NB4 (cell line): ENCODE results near the gene CHST8.

Experiments used
- DNase-seq: peaks from one replicate; pipeline ENCODE4 v3.0.0; 2010; ENCODE audit warnings: low read depth
- H3K4me3 ChIP-seq: one replicate; pipeline ENCODE4 v1.5.1; 2011; ENCODE audit warnings: mild to moderate bottlenecking, low read depth, low read length, moderate library complexity
- CTCF ChIP-seq: IDR thresholded peaks from one replicate; pipeline ENCODE4 v1.5.1; 2012; ENCODE audit warnings: low read depth, low read length
- MAX ChIP-seq: IDR thresholded peaks from 2 replicates; pipeline ENCODE4 v1.6.1; 2011; ENCODE audit warnings: low read depth, low read length
- MYC ChIP-seq: IDR thresholded peaks from 2 replicates; pipeline ENCODE4 v1.6.1; 2011; ENCODE audit warnings: low read depth, low read length
- POLR2A ChIP-seq: IDR thresholded peaks from 2 replicates; pipeline ENCODE4 v1.6.1; 2011; ENCODE audit warnings: mild to moderate bottlenecking; ENCODE audit not compliant: insufficient read length; ENCODE audit errors: extremely low read depth

CHST8 gene

GRCh38 chr19:33701565-33701964, 79.8 kb downstream of the CHST8 start:
- TF ChIP-seq POLR2A (no peak), MAX (no peak), CTCF (no peak), MYC (no peak)
- no peak overlapping the region for H3K4me3 ChIP-seq
- DNase-seq, result no peak

GRCh38 chr19:33702606-33703437, 81.1 kb downstream of the CHST8 start:
- DNase-seq, result no peak
- TF ChIP-seq CTCF (no peak), POLR2A (no peak), MAX (no peak), MYC (no peak)
- no peak overlapping the region for H3K4me3 ChIP-seq

GRCh38 chr19:33703438-33703750, 81.6 kb downstream of the CHST8 start:
- no peak overlapping the region for H3K4me3 ChIP-seq
- TF ChIP-seq POLR2A, result no peak
- no peak for TF ChIP-seq MYC
- TF ChIP-seq CTCF, result no peak
- no peak for TF ChIP-seq MAX
- no peak for DNase-seq

GRCh38 chr19:33703821-33704220, 82.1 kb downstream of the CHST8 start:
- TF ChIP-seq POLR2A, result no peak
- TF ChIP-seq MAX, result no peak
- H3K4me3 ChIP-seq, result no peak overlapping the region
- DNase-seq, result no peak

- no peak for TF ChIP-seq CTCF
- TF ChIP-seq POLR2A, result no peak
- no peak for TF ChIP-seq MAX
- TF ChIP-seq MYC, result no peak
- no peak overlapping the region for H3K4me3 ChIP-seq
- DNase-seq, result no peak
Measured at GRCh38 chr19:33704271-33704670, 82.5 kb downstream of the CHST8 start.

GRCh38 chr19:33705090-33705847, 83.5 kb downstream of the CHST8 start:
- no peak overlapping the region for H3K4me3 ChIP-seq
- no peak for TF ChIP-seq CTCF
- no peak for TF ChIP-seq MYC
- TF ChIP-seq MAX, result no peak
- no peak for TF ChIP-seq POLR2A
- no peak for DNase-seq
